PC-3 (cell line): Measurements from ENCODE around the gene PLEKHM3. TPM values are rescaled to one million over a fixed set of nuclear protein-coding genes. Genes with fewer than 3 reads are reported as not detected.
A peak's percentile ranks its signal among the peaks of the same experiment; 100 is the strongest.

Experiments
- ATAC-seq: fragments of 200-7000 bp; cut with Tn5 transposase; 2 replicates; pipeline ENCODE4 v1.9.1; 2020; ENCODE audit warnings: mild to moderate bottlenecking, moderate library complexity
- BruUV-seq: library from RNA; stranded (reverse); fragments of 400-500 nt; replicated peaks from 2 replicates; lab custom pipeline; 2021; lab: Mats Ljungman, UMichigan
- CTCF ChIA-PET: fragments of 300-600 bp; sonication (Branson Sonifier 250); formaldehyde crosslinking; loops from one replicate; lab custom pipeline; 2022; ENCODE audit warnings: antibody characterized with exemption; lab: Charles Lee
- POLR2A ChIA-PET: fragments of 300-600 bp; sonication (Branson Sonifier 250); formaldehyde crosslinking; loops from one replicate; lab custom pipeline; 2022; ENCODE audit warnings: antibody characterized with exemption; ENCODE audit not compliant: unreplicated experiment; lab: Charles Lee
- DNase-seq: peaks from one replicate; pipeline ENCODE4 v3.0.0-alpha.2; 2015
- H2AFZ ChIP-seq: fragments of 300-600 bp; sonication (generic); 2 replicates; pipeline ENCODE4 v1.6.0; 2016; ENCODE audit warnings: antibody characterized with exemption, low read length
- H3F3A ChIP-seq: fragments of 300-600 bp; sonication (generic); one replicate; pipeline ENCODE4 v1.6.0; 2017; ENCODE audit warnings: antibody characterized with exemption, low read length, control low read depth, mild to moderate bottlenecking; ENCODE audit not compliant: unreplicated experiment
- H3K27ac ChIP-seq: fragments of 300-600 bp; sonication (generic); 2 replicates; pipeline ENCODE4 v1.5.1; 2016; ENCODE audit warnings: mild to moderate bottlenecking, low read length
- H3K27me3 ChIP-seq: fragments of 300-600 bp; sonication (generic); 2 replicates; pipeline ENCODE4 v1.6.1; 2016; ENCODE audit warnings: low read length, mixed read lengths
- H3K36me3 ChIP-seq: fragments of 300-600 bp; sonication (generic); 2 replicates; pipeline ENCODE4 v1.6.1; 2016; ENCODE audit warnings: low read depth, mixed run types, low read length, mixed read lengths
- H3K4me1 ChIP-seq: fragments of 300-600 bp; sonication (generic); 2 replicates; pipeline ENCODE4 v1.5.1; 2016; ENCODE audit warnings: low read length; ENCODE audit not compliant: insufficient read depth
- H3K4me2 ChIP-seq: fragments of 300-600 bp; sonication (generic); 2 replicates; pipeline ENCODE4 v1.6.0; 2016; ENCODE audit warnings: low read length
- H3K4me3 ChIP-seq: fragments of 300-600 bp; sonication (generic); 2 replicates; pipeline ENCODE4 v1.5.1; 2016; ENCODE audit warnings: mild to moderate bottlenecking, low read length, mixed read lengths
- H3K79me2 ChIP-seq: fragments of 300-600 bp; sonication (generic); 2 replicates; pipeline ENCODE4 v1.6.1; 2017; ENCODE audit warnings: low read length, mixed read lengths
- H3K9ac ChIP-seq: fragments of 300-600 bp; sonication (generic); 2 replicates; pipeline ENCODE4 v1.6.0; 2016; ENCODE audit warnings: mild to moderate bottlenecking, low read length
- H3K9me2 ChIP-seq: fragments of 300-600 bp; sonication (generic); replicated peaks from 2 replicates; pipeline ENCODE4 v1.6.1; 2016; ENCODE audit warnings: mixed run types, low read length, mixed read lengths
- H3K9me3 ChIP-seq: fragments of 300-600 bp; sonication (generic); 2 replicates; pipeline ENCODE4 v1.6.1; 2016; ENCODE audit warnings: low read length, mixed read lengths
- H4K20me1 ChIP-seq: fragments of 300-600 bp; sonication (generic); 2 replicates; pipeline ENCODE4 v1.6.1; 2016; ENCODE audit warnings: low read length, mixed read lengths
- EZH2 ChIP-seq: fragments of 300-600 bp; sonication (generic); IDR thresholded peaks from one replicate; pipeline ENCODE4 v1.6.1; 2017; ENCODE audit warnings: antibody characterized with exemption, mild to moderate bottlenecking, low read length; ENCODE audit not compliant: unreplicated experiment
- EZH2phosphoT487 ChIP-seq: fragments of 300-600 bp; sonication (generic); IDR thresholded peaks from 2 replicates; pipeline ENCODE4 v1.6.1; 2018; ENCODE audit warnings: mild to moderate bottlenecking, antibody characterized with exemption, low read length, borderline replicate concordance
- intact Hi-C: fragments of 100-400 bp; cut with micrococcal nuclease; formaldehyde crosslinking; loops from 2 replicates; pipeline ENCODE4 v1.9.0; 2023
- total RNA-seq: library from RNA; depleted of rRNA; stranded (reverse); fragments of >200 nt; gene quantifications from 2 replicates; pipeline ENCODE4 v1.2.3, GENCODE V29; 2014
- TF ChIP-seq, protein P1 (sequence below): fragments of 300-600 bp; sonication (generic); conservative IDR thresholded peaks from 2 replicates; pipeline ENCODE4 v1.5.1; 2017; ENCODE audit warnings: antibody characterized with exemption, low read depth, mild to moderate bottlenecking, low read length

PLEKHM3 gene
- total RNA-seq, 1 experiment from 2014 or later = 5.9 TPM

DNA sequence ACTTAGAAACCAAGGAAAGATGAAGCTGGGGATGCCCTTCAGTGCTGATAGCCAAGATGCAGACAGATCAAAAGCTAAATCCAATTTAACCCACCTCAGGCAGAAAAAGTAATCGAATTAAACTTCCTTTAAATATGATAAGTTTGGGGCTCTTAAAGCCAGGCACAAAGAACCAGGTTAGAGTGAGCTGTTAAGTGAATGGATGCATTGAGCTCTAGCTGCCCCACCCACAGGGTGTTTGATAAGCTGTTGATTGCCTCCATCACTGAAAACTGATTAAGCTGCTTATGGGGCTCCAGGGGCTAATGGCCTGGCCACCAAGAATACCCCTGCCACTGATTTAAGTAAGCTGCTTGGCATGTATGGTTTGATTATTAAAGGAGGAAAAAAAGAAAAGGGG lies 119.8 kb downstream of the PLEKHM3 start:
- H3F3A ChIP-seq = no peaks in the 10 kb centered on the region
- H3K4me2 ChIP-seq = no peak overlapping the region
- no peak for ATAC-seq
- H3K9me2 ChIP-seq = no peaks in the 10 kb centered on the region
- H3K9me3 ChIP-seq = no peaks in the 10 kb centered on the region
- no peak overlapping the region for H3K9ac ChIP-seq
- H3K36me3 ChIP-seq = no peaks in the 10 kb centered on the region
- no TSS peak for BruUV-seq
- ChIA-PET CTCF (no interaction called here), POLR2A (no interaction called here)
- intact Hi-C loops = no loop called here
- TF ChIP-seq, protein P1, sequence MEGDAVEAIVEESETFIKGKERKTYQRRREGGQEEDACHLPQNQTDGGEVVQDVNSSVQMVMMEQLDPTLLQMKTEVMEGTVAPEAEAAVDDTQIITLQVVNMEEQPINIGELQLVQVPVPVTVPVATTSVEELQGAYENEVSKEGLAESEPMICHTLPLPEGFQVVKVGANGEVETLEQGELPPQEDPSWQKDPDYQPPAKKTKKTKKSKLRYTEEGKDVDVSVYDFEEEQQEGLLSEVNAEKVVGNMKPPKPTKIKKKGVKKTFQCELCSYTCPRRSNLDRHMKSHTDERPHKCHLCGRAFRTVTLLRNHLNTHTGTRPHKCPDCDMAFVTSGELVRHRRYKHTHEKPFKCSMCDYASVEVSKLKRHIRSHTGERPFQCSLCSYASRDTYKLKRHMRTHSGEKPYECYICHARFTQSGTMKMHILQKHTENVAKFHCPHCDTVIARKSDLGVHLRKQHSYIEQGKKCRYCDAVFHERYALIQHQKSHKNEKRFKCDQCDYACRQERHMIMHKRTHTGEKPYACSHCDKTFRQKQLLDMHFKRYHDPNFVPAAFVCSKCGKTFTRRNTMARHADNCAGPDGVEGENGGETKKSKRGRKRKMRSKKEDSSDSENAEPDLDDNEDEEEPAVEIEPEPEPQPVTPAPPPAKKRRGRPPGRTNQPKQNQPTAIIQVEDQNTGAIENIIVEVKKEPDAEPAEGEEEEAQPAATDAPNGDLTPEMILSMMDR = no peak
- TF ChIP-seq EZH2 = no peak
- TF ChIP-seq EZH2phosphoT487 = no peak
- no peak overlapping the region for H3K27ac ChIP-seq
- H2AFZ ChIP-seq = no peak overlapping the region
- H4K20me1 ChIP-seq = no peaks in the 10 kb centered on the region
- DNase-seq = no peak
- peaks cover 8% of the 10 kb centered on the region for H3K4me1 ChIP-seq
- no peak overlapping the region for H3K4me3 ChIP-seq
- H3K27me3 ChIP-seq = no peaks in the 10 kb centered on the region
- no peaks in the 10 kb centered on the region for H3K79me2 ChIP-seq

DNA sequence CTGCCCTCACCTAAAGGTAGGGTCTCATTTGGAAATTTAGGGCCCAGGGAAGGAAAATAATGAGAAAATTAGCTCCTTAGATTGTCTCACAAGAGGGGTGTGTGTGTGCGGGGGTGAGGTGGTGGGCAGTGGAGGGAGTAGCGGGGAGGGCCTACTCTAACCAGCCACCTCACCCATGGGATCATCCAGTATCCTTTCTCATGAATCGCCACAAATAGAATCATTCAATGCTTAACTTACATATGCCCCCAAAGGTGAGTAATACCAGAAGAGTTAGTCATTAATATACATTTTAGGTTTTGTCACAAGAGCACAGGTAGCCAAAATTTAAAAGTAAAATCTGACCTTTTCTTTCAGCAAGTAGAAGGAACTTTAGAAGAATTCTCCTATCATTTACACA lies 122.1 kb downstream of the PLEKHM3 start:
- Histone ChIP-seq H3K4me2 (no peak overlapping the region), H2AFZ (no peak overlapping the region), H3K27me3 (no peaks in the 10 kb centered on the region), H3K4me3 (no peak overlapping the region), H3K4me1 (peaks cover 8% of the 10 kb centered on the region), H3K9me2 (no peaks in the 10 kb centered on the region), H3K36me3 (no peaks in the 10 kb centered on the region), H3K79me2 (no peaks in the 10 kb centered on the region), H4K20me1 (no peaks in the 10 kb centered on the region), H3K27ac (no peak overlapping the region), H3K9me3 (no peaks in the 10 kb centered on the region), H3K9ac (no peak overlapping the region), H3F3A (no peaks in the 10 kb centered on the region)
- no TSS peak for BruUV-seq
- TF ChIP-seq EZH2 = no peak
- TF ChIP-seq, protein P1 = no peak
- no peak for TF ChIP-seq EZH2phosphoT487
- ATAC-seq (no peak), DNase-seq (peak; percentile 14)
- intact Hi-C loops = no loop called here
- POLR2A ChIA-PET = no interaction called here
- CTCF ChIA-PET = no interaction called here

- Histone ChIP-seq H3K79me2 (no peaks in the 10 kb centered on the region), H3K4me1 (peaks cover 8% of the 10 kb centered on the region), H4K20me1 (no peaks in the 10 kb centered on the region), H3K9me2 (no peaks in the 10 kb centered on the region), H3K4me3 (no peak overlapping the region), H3K9me3 (no peaks in the 10 kb centered on the region), H3K9ac (no peak overlapping the region), H2AFZ (no peak overlapping the region), H3K4me2 (no peak overlapping the region), H3K36me3 (no peaks in the 10 kb centered on the region), H3K27me3 (no peaks in the 10 kb centered on the region), H3K27ac (no peak overlapping the region), H3F3A (no peaks in the 10 kb centered on the region)
- DNase-seq (no peak), ATAC-seq (no peak)
- intact Hi-C loops = no loop called here
- ChIA-PET POLR2A (no interaction called here), CTCF (no interaction called here)
- no TSS peak for BruUV-seq
- TF ChIP-seq, protein P1 = no peak
- TF ChIP-seq EZH2phosphoT487 = no peak
- no peak for TF ChIP-seq EZH2
Measured at GRCh38 chr2:207902821-207903220, 122.5 kb downstream of the PLEKHM3 start.
